ACC112 (cell line): ENCODE data around the gene LAMA1.

Source experiments
- H2AFZ ChIP-seq: fragments of 200-600 bp; sonication (generic); one replicate; pipeline ENCODE4 v1.6.0; 2017; ENCODE audit warnings: antibody characterized with exemption, low read length; ENCODE audit not compliant: unreplicated experiment
- H3K27ac ChIP-seq: fragments of 200-600 bp; sonication (generic); 2 replicates; pipeline ENCODE4 v1.5.1; 2014; ENCODE audit warnings: low read depth, mild to moderate bottlenecking, antibody characterized with exemption, low read length, moderate library complexity
- H3K27me3 ChIP-seq: fragments of 200-600 bp; sonication (generic); 2 replicates; pipeline ENCODE4 v1.6.1; 2014; ENCODE audit warnings: mild to moderate bottlenecking, antibody characterized with exemption, low read length, moderate library complexity, mixed read lengths; ENCODE audit not compliant: insufficient read depth
- H3K36me3 ChIP-seq: fragments of 200-600 bp; sonication (generic); 2 replicates; pipeline ENCODE4 v1.6.1; 2016; ENCODE audit warnings: mild to moderate bottlenecking, antibody characterized with exemption, low read length, moderate library complexity, mixed read lengths; ENCODE audit not compliant: insufficient read depth
- H3K4me1 ChIP-seq: fragments of 200-600 bp; sonication (generic); one replicate; pipeline ENCODE4 v1.6.1; 2016; ENCODE audit warnings: low read length, mixed read lengths; ENCODE audit not compliant: insufficient read depth, unreplicated experiment, control insufficient read depth
- H3K4me3 ChIP-seq: fragments of 200-600 bp; sonication (generic); 2 replicates; pipeline ENCODE4 v1.5.1; 2014; ENCODE audit warnings: mild to moderate bottlenecking, low read depth, low read length
- H3K79me2 ChIP-seq: fragments of 200-600 bp; sonication (generic); one replicate; pipeline ENCODE4 v1.6.0; 2016; ENCODE audit warnings: low read length; ENCODE audit not compliant: control insufficient read depth, unreplicated experiment, insufficient read depth

Gene LAMA1

DNA sequence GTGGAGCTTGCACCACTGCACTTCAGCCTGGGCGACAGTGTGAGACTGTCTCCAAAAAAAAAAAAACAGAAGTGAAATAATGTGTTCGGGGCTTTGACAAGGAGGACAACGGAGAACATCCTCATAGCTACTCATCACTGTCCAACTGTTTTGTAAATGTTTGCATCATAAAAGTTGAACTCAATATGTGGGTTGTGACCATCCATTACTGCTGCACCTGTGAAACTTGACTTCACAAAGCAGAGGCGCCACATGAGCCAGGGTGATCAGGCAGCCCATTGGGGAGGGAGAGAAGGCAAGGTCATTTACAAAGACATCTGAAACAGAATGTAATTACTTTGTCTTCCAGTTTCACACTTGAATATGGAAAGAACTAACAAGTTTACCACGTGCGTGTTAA is 61.6 kb downstream of the LAMA1 start:
- no peak overlapping the region for H3K27ac ChIP-seq
- H2AFZ ChIP-seq, result no peak overlapping the region
- H3K4me3 ChIP-seq, result no peak overlapping the region
- H3K27me3 ChIP-seq, result no peaks in the 10 kb centered on the region
- no peaks in the 10 kb centered on the region for H3K79me2 ChIP-seq
- H3K4me1 ChIP-seq, result no peaks in the 10 kb centered on the region
- H3K36me3 ChIP-seq, result no peaks in the 10 kb centered on the region

DNA sequence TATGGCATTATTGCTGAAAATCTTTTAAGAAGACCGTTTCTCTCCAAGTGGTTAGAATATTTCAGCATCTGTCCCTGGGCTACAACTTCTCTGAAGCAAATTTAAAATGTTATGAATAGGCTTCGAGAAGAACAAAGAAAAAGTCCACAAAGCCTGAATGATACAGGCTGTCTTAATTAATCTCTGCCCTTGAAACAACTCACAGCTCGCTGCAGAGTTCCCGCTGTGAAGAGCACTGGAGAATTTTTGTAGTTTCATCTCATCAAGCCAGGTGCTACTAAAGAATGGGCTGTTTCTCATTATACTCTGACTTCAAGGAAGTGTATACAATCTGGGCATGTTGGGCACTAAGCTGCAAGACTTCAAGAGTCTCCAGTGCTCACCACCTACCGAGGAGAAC is 67.6 kb downstream of the LAMA1 start:
- Histone ChIP-seq H3K4me3 (no peak overlapping the region), H2AFZ (no peak overlapping the region), H3K27me3 (no peaks in the 10 kb centered on the region), H3K36me3 (no peaks in the 10 kb centered on the region; the same call in 1 of the 2 replicates), H3K4me1 (no peaks in the 10 kb centered on the region), H3K27ac (no peak overlapping the region), H3K79me2 (no peaks in the 10 kb centered on the region)

DNA sequence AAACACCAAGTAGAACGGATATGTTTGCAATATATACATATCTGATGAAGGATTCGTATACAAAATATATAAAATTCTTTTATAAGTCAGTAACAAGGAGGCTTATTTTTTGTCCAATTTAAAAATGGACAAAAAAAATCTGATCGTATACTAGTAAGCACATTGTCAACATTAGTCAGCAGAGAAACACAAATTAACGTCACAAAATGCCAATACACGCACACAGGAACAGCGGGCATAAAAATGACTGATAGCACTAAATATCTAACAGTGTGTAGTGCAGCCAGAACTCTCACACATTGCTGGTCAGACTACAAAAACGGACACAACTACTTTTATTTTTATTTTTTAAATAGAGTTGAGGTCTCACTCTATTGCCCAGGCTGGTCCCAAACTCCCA is 69.5 kb downstream of the LAMA1 start:
- Histone ChIP-seq H3K27me3 (no peaks in the 10 kb centered on the region), H3K79me2 (no peaks in the 10 kb centered on the region), H3K27ac (no peak overlapping the region), H3K4me1 (no peaks in the 10 kb centered on the region), H3K36me3 (no peaks in the 10 kb centered on the region; the same call in 1 of the 2 replicates), H2AFZ (no peak overlapping the region), H3K4me3 (no peak overlapping the region)

DNA sequence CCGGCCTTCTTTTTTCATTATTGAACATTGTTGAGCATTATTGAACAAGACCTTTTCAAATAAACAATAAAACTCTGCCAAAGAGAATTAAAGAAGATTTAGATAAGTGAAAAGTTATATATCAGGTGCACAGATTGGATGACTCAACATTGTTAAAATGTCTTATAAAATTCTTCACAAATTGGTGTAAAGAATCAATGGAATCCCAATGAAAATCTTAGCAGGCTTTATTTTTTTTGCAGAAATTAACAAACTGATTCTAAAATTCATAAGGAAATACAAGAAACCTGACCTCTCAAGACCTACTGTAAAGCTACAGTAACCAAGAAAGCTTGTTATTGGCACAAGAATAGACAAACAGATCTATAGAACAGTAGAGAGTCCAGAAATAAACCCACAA is 70.3 kb downstream of the LAMA1 start:
- Histone ChIP-seq H3K27me3 (no peaks in the 10 kb centered on the region), H3K4me1 (no peaks in the 10 kb centered on the region), H2AFZ (no peak overlapping the region), H3K4me3 (no peak overlapping the region), H3K79me2 (no peaks in the 10 kb centered on the region), H3K27ac (no peak overlapping the region), H3K36me3 (no peaks in the 10 kb centered on the region; the same call in 1 of the 2 replicates)

DNA sequence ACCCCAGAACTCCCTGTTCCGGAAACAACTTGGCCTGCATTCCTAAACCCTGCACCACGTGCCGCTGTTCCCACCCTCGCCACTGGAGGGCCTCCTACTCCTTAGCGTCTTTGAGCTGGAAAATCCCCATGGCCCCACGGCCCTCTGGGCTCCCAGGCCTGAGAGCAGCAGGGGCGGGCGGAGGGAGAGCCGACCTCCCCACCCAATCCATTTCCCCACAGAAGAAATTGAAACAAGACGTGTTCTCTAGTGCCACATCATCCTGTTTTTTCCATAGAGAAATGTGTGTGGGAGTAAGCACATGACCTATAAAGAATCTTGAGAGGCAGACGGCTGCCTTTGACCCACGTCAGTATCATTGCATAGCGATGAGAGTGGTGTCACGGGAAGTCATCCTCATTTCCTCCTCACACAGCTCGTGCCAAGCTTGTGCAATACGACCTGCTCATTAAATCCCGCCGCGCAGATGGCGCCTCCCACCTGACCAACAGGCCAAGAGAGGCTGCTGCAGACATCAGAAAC is 79.2 kb downstream of the LAMA1 start:
- peaks cover 8% of the 10 kb centered on the region for H3K79me2 ChIP-seq
- peaks cover 29% of the 10 kb centered on the region for H3K4me1 ChIP-seq
- H3K27ac ChIP-seq, result peak overlapping the region; percentile 94
- peak overlapping the region; percentile 64 for H2AFZ ChIP-seq
- peak overlapping the region; percentile 57 for H3K4me3 ChIP-seq
- peaks cover 33% of the 10 kb centered on the region for H3K36me3 ChIP-seq
- no peaks in the 10 kb centered on the region for H3K27me3 ChIP-seq

DNA sequence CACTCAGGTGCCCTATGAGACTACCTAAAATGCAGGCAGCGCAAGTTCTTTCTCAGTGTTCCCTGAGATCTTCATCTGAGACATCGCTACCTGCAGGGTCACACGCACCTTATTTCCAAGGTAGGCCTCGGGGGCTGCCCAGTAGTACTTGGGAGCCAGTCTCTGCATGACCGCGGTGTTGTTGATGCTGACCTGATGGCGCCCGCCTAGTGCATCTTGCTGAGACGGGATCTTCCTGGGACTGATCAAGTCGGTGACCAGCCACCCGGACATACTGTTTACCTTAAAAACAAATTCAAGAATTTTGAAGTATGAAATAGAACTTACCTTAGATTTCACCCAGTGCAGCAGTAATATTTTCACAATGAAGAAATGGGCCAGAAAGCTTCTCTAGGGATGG is 80.1 kb downstream of the LAMA1 start:
- H3K4me3 ChIP-seq, result peak overlapping the region; percentile 57
- peaks cover 33% of the 10 kb centered on the region for H3K36me3 ChIP-seq
- peaks cover 8% of the 10 kb centered on the region for H3K79me2 ChIP-seq
- peak overlapping the region; percentile 55 for H2AFZ ChIP-seq
- peaks cover 29% of the 10 kb centered on the region for H3K4me1 ChIP-seq
- no peaks in the 10 kb centered on the region for H3K27me3 ChIP-seq
- peak overlapping the region; percentile 94 for H3K27ac ChIP-seq

DNA sequence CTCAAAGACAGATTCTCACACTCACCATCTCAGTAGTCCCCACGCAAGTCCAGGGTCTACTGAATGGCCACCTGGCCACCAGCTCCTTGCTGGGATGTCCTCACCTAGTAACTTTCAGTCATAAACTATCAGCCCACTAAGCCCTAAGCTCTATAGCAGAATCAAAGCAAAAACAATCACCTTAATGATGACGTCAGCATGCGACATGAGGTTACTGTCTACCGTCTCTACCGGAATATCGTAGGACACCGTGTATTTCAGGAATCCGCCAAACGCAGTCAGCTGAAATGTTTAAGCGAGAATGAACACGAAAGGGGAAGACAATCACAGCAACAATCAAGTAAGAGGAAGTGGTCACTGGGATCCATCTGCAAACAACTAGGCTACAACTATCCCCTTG is 81.8 kb downstream of the LAMA1 start:
- H3K4me1 ChIP-seq, result peaks cover 29% of the 10 kb centered on the region
- no peaks in the 10 kb centered on the region for H3K27me3 ChIP-seq
- no peak overlapping the region for H2AFZ ChIP-seq
- peaks cover 8% of the 10 kb centered on the region for H3K79me2 ChIP-seq
- H3K4me3 ChIP-seq, result no peak overlapping the region
- H3K36me3 ChIP-seq, result peaks cover 38% of the 10 kb centered on the region
- H3K27ac ChIP-seq, result no peak overlapping the region

DNA sequence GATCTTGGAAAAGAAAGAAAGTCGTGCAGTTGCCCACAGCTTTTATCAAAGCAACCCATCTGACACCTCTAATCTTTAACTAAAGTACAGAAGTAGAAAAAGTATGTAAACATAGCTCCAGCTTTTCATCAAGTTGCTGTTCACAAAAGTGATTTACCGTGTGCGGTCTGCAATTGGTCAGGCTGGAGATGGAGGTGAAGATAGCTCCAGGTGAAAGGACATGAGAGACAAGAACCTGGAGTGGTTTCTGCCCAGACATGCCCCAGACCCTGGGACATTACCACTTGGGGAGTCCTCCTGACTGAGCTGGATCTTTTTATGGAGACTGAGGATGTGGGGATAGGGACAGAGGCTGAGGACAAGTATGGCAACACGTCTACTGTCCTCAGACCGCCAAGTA is 82.7 kb downstream of the LAMA1 start:
- H3K79me2 ChIP-seq, result peaks cover 8% of the 10 kb centered on the region
- no peak overlapping the region for H3K4me3 ChIP-seq
- no peak overlapping the region for H3K27ac ChIP-seq
- H3K36me3 ChIP-seq, result peaks cover 29% of the 10 kb centered on the region
- no peak overlapping the region for H2AFZ ChIP-seq
- H3K4me1 ChIP-seq, result peaks cover 29% of the 10 kb centered on the region
- H3K27me3 ChIP-seq, result no peaks in the 10 kb centered on the region

DNA sequence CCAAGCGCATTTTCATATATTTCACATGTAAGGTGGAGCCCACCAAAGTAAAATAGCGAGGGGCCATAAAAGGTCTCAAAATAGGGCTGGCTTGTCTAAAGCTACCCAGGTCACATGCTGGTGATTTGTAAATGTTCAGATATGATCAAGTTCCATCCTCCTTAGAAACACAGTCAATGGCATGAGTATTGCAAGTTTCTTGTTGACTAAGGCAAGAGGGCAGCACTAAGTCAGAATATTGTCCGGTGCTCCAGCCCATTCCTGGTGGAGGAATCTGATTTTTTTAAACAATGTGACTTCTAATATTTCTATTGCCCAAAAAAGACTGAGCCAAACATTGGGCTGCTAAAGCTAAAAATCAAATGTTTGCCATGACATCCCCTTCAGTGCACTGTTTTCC is 85.1 kb downstream of the LAMA1 start:
- no peak overlapping the region for H3K27ac ChIP-seq
- H3K79me2 ChIP-seq, result peaks cover 8% of the 10 kb centered on the region
- H3K27me3 ChIP-seq, result no peaks in the 10 kb centered on the region
- no peak overlapping the region for H3K4me3 ChIP-seq
- H2AFZ ChIP-seq, result no peak overlapping the region
- H3K4me1 ChIP-seq, result peaks cover 14% of the 10 kb centered on the region
- H3K36me3 ChIP-seq, result peaks cover 22% of the 10 kb centered on the region

DNA sequence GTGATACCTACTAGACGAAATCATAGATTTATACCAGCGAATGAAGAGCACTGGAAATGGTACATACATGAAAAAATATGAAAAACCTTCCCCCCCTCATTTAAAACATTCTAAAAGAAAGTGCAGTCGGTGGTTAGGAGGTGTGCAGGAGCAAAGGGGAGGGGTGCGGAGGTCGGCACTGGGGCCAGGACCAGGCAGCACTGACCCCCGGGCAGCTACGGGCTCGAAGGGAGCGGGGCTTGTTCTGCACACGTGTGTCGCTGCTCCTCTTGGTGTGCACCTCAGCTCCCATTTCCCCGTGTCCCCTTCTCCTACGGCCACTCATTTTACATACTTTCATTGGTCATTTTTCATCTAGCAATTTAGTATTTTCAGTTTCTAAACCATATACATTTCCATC is 89.0 kb downstream of the LAMA1 start:
- Histone ChIP-seq H2AFZ (no peak overlapping the region), H3K27me3 (no peaks in the 10 kb centered on the region), H3K79me2 (no peaks in the 10 kb centered on the region), H3K27ac (no peak overlapping the region), H3K36me3 (peaks cover 4% of the 10 kb centered on the region), H3K4me3 (no peak overlapping the region), H3K4me1 (no peaks in the 10 kb centered on the region)

DNA sequence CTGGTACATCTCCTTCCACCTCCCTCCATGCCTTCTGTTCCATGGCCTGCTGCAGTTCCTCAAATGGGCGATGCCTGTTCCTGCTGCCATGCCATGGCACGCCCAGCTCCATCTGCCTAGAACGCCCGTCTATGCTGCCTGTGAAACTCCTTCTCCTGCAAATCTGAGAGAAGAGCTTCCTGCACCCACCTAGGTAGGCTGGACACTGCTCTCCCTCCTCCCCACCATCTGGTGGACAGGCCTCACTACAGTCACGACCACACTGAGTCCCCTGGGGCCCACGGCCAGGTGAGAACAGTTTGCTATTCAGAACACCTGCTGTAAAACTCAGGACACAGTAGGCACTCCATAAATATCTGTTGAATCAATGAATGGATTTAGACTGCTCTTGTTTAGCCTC is 92.4 kb downstream of the LAMA1 start:
- H3K4me1 ChIP-seq, result no peaks in the 10 kb centered on the region
- no peaks in the 10 kb centered on the region for H3K27me3 ChIP-seq
- H3K4me3 ChIP-seq, result no peak overlapping the region
- H3K36me3 ChIP-seq, result no peaks in the 10 kb centered on the region; the same call in none of the 2 replicates
- no peaks in the 10 kb centered on the region for H3K79me2 ChIP-seq
- no peak overlapping the region for H3K27ac ChIP-seq
- no peak overlapping the region for H2AFZ ChIP-seq
